ENCODE results near the gene RFESD.

RFESD gene

DNA sequence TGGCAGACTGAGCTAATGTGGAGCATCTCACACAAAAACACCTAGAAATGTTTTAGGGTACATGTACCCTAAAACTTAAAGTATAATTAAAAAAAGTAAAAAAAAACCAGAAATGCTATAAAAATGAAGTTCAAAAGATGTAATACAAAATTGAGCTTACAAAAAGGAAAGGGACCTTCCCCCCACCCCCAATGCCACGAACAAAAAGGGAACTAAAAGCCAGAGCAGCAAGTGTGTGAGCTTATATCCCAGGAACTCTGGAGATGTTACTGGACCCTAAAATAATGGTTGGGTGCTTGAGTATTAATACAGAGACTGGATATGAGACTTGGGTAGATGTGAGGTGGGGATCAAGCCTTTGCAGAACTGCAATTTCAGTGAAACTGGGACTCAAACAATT is 25.2 kb downstream of the RFESD start:
- H3K9me3 ChIP-seq = no peaks in the 10 kb centered on the region
- TF ChIP-seq, protein P1, sequence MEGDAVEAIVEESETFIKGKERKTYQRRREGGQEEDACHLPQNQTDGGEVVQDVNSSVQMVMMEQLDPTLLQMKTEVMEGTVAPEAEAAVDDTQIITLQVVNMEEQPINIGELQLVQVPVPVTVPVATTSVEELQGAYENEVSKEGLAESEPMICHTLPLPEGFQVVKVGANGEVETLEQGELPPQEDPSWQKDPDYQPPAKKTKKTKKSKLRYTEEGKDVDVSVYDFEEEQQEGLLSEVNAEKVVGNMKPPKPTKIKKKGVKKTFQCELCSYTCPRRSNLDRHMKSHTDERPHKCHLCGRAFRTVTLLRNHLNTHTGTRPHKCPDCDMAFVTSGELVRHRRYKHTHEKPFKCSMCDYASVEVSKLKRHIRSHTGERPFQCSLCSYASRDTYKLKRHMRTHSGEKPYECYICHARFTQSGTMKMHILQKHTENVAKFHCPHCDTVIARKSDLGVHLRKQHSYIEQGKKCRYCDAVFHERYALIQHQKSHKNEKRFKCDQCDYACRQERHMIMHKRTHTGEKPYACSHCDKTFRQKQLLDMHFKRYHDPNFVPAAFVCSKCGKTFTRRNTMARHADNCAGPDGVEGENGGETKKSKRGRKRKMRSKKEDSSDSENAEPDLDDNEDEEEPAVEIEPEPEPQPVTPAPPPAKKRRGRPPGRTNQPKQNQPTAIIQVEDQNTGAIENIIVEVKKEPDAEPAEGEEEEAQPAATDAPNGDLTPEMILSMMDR (IDR thresholded peaks at IDR 0.05) = no peak
- no peaks in the 10 kb centered on the region for H3K27me3 ChIP-seq
- DNase-seq = no peak
- intact Hi-C loops (cut with DNase I; ENCODE audit: low total_unique reads) = no loop called here
- no peak overlapping the region for H3K4me3 ChIP-seq
- H3K27ac ChIP-seq = no peak overlapping the region
- H3K4me1 ChIP-seq = peaks cover 0 to 14% (median 9%) of the 10 kb centered on the region in 4 donors
- no peaks in the 10 kb centered on the region for H3K36me3 ChIP-seq

DNA sequence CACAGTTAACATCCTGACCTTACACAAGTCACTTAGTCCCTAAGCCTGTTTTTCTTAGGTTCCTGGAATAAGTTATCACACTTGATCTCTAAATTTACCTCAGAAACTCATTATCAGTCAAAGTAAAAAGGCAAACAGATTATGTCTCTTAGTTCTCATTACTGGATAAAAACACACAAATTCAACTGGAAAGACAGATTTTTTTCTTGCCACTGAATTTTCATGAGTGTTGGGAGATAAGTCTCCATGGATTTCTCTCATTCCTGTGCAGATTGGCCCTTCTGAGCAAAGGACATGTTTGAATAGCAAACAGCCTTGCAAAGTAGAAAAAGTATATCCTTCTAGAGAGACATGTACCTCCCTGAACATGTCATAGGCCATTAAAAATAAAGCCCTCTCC is 26.1 kb downstream of the RFESD start:
- Histone ChIP-seq H3K4me1 (peaks cover 0 to 14% (median 9%) of the 10 kb centered on the region in 4 donors), H3K27me3 (no peaks in the 10 kb centered on the region), H3K4me3 (no peak overlapping the region), H3K27ac (no peak overlapping the region), H3K9me3 (no peaks in the 10 kb centered on the region), H3K36me3 (no peaks in the 10 kb centered on the region)
- no peak for DNase-seq
- intact Hi-C loops (cut with DNase I; ENCODE audit: low total_unique reads) = no loop called here
- TF ChIP-seq, protein P1 (IDR thresholded peaks at IDR 0.05) = no peak

DNA sequence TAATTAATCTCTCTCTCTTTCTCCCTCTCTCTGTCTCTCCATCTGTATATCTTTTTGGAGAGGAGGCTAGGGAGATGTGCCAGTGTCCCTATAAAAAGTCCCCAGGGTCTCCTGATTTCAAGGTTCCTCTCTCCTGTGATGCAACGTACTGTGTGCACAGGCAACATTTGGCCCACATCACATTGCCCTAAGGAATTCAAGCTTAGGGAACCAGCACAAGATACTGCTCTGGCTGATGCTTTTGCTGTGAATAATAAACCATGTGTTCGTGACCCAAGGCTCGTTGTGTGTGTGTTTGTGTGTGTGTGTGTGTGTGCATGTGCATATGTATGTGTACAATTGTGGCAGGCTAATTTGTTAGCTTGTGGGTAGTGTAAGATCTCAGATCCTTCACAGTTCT is 26.5 kb downstream of the RFESD start:
- no peaks in the 10 kb centered on the region for H3K9me3 ChIP-seq
- intact Hi-C loops (cut with DNase I; ENCODE audit: low total_unique reads) = no loop called here
- H3K4me3 ChIP-seq = no peak overlapping the region
- TF ChIP-seq, protein P1 (IDR thresholded peaks at IDR 0.05) = no peak
- no peak for DNase-seq
- no peaks in the 10 kb centered on the region for H3K36me3 ChIP-seq
- no peaks in the 10 kb centered on the region for H3K27me3 ChIP-seq
- peaks cover 0 to 14% (median 9%) of the 10 kb centered on the region in 4 donors for H3K4me1 ChIP-seq
- no peak overlapping the region for H3K27ac ChIP-seq

DNA sequence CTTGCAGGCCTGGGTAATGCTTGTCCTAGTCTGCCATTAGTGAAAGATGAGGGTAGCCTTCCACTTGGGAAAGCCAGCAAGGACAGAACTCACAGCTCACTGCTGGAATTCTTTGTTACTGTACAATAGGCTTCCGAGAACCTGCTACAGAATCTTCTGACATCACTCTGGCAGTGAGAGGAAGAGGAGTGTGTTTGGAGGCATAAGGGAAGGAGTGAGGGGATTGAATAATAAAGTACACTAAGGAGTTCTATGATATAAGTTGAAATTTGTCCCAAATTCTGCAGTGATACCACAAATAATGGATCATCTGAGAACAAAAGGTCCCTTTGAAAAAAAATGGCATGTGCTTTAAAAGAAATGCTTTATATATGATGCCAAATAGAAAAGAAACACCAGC is 36.3 kb downstream of the RFESD start, which contains the start of gene SPATA9:
TSS of gene SPATA9 (minus strand) at position 101 of the 400 bp plus-strand sequence. CDS start 137 bp downstream, outside the sequence.
- Histone ChIP-seq H3K27me3 (no peaks in the 10 kb centered on the region), H3K4me3 (no peak within 1 kb of the TSS), H3K27ac (no peak within 1 kb of the TSS), H3K9me3 (no peaks in the 10 kb centered on the region), H3K36me3 (no peaks in the 10 kb centered on the region), H3K4me1 (no peaks in the 10 kb centered on the region)
- DNase-seq = no peak
- intact Hi-C loops (cut with DNase I; ENCODE audit: low total_unique reads) = no loop called here
- TF ChIP-seq, protein P1 (IDR thresholded peaks at IDR 0.05) = no peak

DNA sequence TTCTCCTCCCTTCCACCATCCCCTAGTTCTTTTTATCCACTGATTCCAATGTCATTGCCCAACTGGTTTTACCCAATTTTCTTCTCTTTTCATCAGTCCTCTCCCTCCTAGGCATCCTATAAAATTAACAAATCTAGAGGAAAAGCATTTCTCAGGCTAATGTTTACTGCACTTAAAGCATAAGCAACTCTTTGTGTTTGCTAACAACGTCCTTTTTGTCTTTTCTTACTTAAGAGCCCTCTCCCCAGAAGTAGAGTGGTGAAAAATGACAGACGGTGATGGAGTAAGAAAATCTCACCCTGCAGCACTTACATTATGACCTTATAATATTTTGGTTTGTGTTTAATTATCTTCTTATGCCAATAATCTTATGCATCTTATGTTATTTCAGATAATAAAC is 37.8 kb downstream of the RFESD start:
- no peaks in the 10 kb centered on the region for H3K9me3 ChIP-seq
- no peaks in the 10 kb centered on the region for H3K36me3 ChIP-seq
- no peak overlapping the region for H3K4me3 ChIP-seq
- TF ChIP-seq, protein P1 (IDR thresholded peaks at IDR 0.05) = no peak
- H3K27me3 ChIP-seq = no peaks in the 10 kb centered on the region
- intact Hi-C loops (cut with DNase I; ENCODE audit: low total_unique reads) = no loop called here
- no peak overlapping the region for H3K27ac ChIP-seq
- DNase-seq = no peak
- H3K4me1 ChIP-seq = no peaks in the 10 kb centered on the region

DNA sequence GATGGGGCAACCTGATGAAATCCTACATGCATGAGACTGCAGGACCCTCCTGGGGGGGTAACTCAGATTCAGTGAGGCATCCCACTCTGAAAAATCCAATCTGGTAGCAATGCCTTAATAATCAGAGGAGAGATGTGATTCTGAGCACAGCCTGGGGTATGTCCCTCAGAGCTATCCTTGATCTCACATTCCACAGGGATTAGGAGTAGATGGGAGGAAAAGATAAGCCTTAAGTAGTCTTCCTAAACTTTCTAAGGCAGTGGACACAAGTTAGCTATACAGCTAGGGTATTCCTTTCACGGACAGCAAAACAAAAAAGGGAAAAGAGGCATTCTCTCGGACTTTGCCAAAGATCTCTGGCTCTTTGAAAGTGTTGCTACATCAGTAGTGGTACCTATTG is 40.1 kb downstream of the RFESD start:
- intact Hi-C loops (cut with DNase I; ENCODE audit: low total_unique reads) = no loop called here
- Histone ChIP-seq H3K9me3 (no peaks in the 10 kb centered on the region), H3K4me1 (no peaks in the 10 kb centered on the region), H3K36me3 (no peaks in the 10 kb centered on the region), H3K4me3 (no peak overlapping the region), H3K27ac (no peak overlapping the region), H3K27me3 (no peaks in the 10 kb centered on the region)
- DNase-seq = no peak
- TF ChIP-seq, protein P1 (IDR thresholded peaks at IDR 0.05) = no peak

Data from tibial artery (tissue), 4 donors.